H9 (cell line): ENCODE results near the gene MIER2. TPM values are rescaled to one million over a fixed set of nuclear protein-coding genes. Genes with fewer than 3 reads are reported as not detected.

Experiments
- DNase-seq: peaks from one replicate; pipeline ENCODE4 v3.0.0-alpha.2; 2017
- H2AFZ ChIP-seq: one replicate; pipeline ENCODE4 v1.6.1; 2013; ENCODE audit warnings: mild to moderate bottlenecking, low read length, control low read depth, moderate library complexity
- H2AK5ac ChIP-seq: 2 replicates; pipeline ENCODE4 v1.6.1; 2013; ENCODE audit warnings: low read length, control low read depth, mixed read lengths; ENCODE audit not compliant: insufficient read length
- H2BK120ac ChIP-seq: one replicate; pipeline ENCODE4 v1.6.1; 2013; ENCODE audit warnings: low read depth, mild to moderate bottlenecking, low read length, control low read depth, inconsistent platforms; ENCODE audit not compliant: poor library complexity, severe bottlenecking
- H2BK12ac ChIP-seq: 2 replicates; pipeline ENCODE4 v1.6.1; 2013; ENCODE audit warnings: low read length, control low read depth, mixed read lengths, low read depth; ENCODE audit not compliant: insufficient read length
- H2BK15ac ChIP-seq: 2 replicates; pipeline ENCODE4 v1.6.1; 2013; ENCODE audit warnings: low read depth, low read length, control low read depth
- H2BK20ac ChIP-seq: one replicate; pipeline ENCODE4 v1.6.1; 2013; ENCODE audit warnings: low read depth, mild to moderate bottlenecking, low read length, control low read depth, inconsistent platforms; ENCODE audit not compliant: poor library complexity, severe bottlenecking
- H2BK5ac ChIP-seq: 2 replicates; pipeline ENCODE4 v1.6.1; 2013; ENCODE audit warnings: low read length, control low read depth, mixed read lengths; ENCODE audit not compliant: insufficient read length
- H3K14ac ChIP-seq: 2 replicates; pipeline ENCODE4 v1.6.1; 2013; ENCODE audit warnings: low read length, control low read depth; ENCODE audit not compliant: insufficient read depth
- H3K18ac ChIP-seq: 2 replicates; pipeline ENCODE4 v1.6.1; 2013; ENCODE audit warnings: low read depth, mild to moderate bottlenecking, mixed read lengths, low read length, control low read depth; ENCODE audit not compliant: insufficient read length
- H3K23ac ChIP-seq: 2 replicates; pipeline ENCODE4 v1.6.1; 2013; ENCODE audit warnings: low read length, control low read depth, mixed read lengths, low read depth; ENCODE audit not compliant: insufficient read length
- H3K23me2 ChIP-seq: 2 replicates; pipeline ENCODE4 v1.6.1; 2013; ENCODE audit warnings: low read depth, mild to moderate bottlenecking, mixed read lengths, low read length, control low read depth; ENCODE audit not compliant: insufficient read length, poor library complexity, severe bottlenecking
- H3K27ac ChIP-seq: 2 replicates; pipeline ENCODE4 v1.5.1; 2013; ENCODE audit warnings: low read length, control low read depth, mixed read lengths, low read depth; ENCODE audit not compliant: insufficient read length
- H3K27me3 ChIP-seq: 2 replicates; pipeline ENCODE4 v1.6.1; 2013; ENCODE audit warnings: low read length, control low read depth, inconsistent platforms; ENCODE audit not compliant: insufficient read depth
- H3K4ac ChIP-seq: 2 replicates; pipeline ENCODE4 v1.6.1; 2013; ENCODE audit warnings: low read depth, mild to moderate bottlenecking, control low read depth, inconsistent platforms, low read length, moderate library complexity
- H3K4me1 ChIP-seq: 2 replicates; pipeline ENCODE4 v1.6.1; 2013; ENCODE audit warnings: low read length, control low read depth, inconsistent platforms; ENCODE audit not compliant: insufficient read depth
- H3K4me2 ChIP-seq: 2 replicates; pipeline ENCODE4 v1.6.1; 2013; ENCODE audit warnings: low read length, control low read depth, mixed read lengths; ENCODE audit not compliant: insufficient read length, insufficient read depth
- H3K56ac ChIP-seq: 2 replicates; pipeline ENCODE4 v1.6.1; 2013; ENCODE audit warnings: low read depth, mild to moderate bottlenecking, mixed read lengths, low read length, control low read depth; ENCODE audit not compliant: insufficient read length
- H3K79me1 ChIP-seq: 2 replicates; pipeline ENCODE4 v1.6.1; 2013; ENCODE audit warnings: low read depth, mild to moderate bottlenecking, moderate library complexity, low read length, control low read depth, inconsistent platforms; ENCODE audit not compliant: insufficient read depth, poor library complexity, severe bottlenecking
- H3K79me2 ChIP-seq: 2 replicates; pipeline ENCODE4 v1.6.1; 2013; ENCODE audit warnings: low read length, control low read depth, inconsistent platforms; ENCODE audit not compliant: insufficient read depth
- H3K9ac ChIP-seq: 2 replicates; pipeline ENCODE4 v1.6.1; 2013; ENCODE audit warnings: low read length, control low read depth, mixed read lengths; ENCODE audit not compliant: insufficient read length; ENCODE audit errors: extremely low read depth
- H3K9me3 ChIP-seq: one replicate; pipeline ENCODE4 v1.6.1; 2013; ENCODE audit warnings: low read depth, low read length, inconsistent platforms; ENCODE audit not compliant: control insufficient read depth
- H3T11ph ChIP-seq: one replicate; pipeline ENCODE4 v1.6.1; 2013; ENCODE audit warnings: mild to moderate bottlenecking, low read length, control low read depth, inconsistent platforms
- H4K20me1 ChIP-seq: one replicate; pipeline ENCODE4 v1.6.1; 2013; ENCODE audit not compliant: control insufficient read depth, insufficient read length, insufficient read depth
- H4K5ac ChIP-seq: 2 replicates; pipeline ENCODE4 v1.6.1; 2013; ENCODE audit warnings: low read depth, mild to moderate bottlenecking, mixed read lengths, low read length, control low read depth; ENCODE audit not compliant: insufficient read length
- H4K8ac ChIP-seq: replicated peaks from 2 replicates; pipeline ENCODE4 v1.6.1; 2013; ENCODE audit warnings: low read length, control low read depth, mixed read lengths, low read depth; ENCODE audit not compliant: insufficient read length
- H4K91ac ChIP-seq: 2 replicates; pipeline ENCODE4 v1.6.1; 2013; ENCODE audit warnings: low read depth, mild to moderate bottlenecking, moderate library complexity, mixed read lengths, low read length, control low read depth; ENCODE audit not compliant: insufficient read length
- H3K27ac Mint-ChIP-seq, 3 experiments: 2 replicates in 2 of 3; 3 replicates in 1 of 3; pipeline ENCODE4 v1.8.0; 2020 to 2021; ENCODE audit warnings: mixed read lengths in 3 of 3, mild to moderate bottlenecking in 1 of 3, moderate library complexity in 1 of 3
- H3K27me3 Mint-ChIP-seq: 2 replicates; pipeline ENCODE4 v1.8.0; 2021; ENCODE audit warnings: low read depth, mild to moderate bottlenecking, moderate library complexity, mixed read lengths
- H3K36me3 Mint-ChIP-seq, 3 experiments: 2 replicates in 2 of 3; 3 replicates in 1 of 3; pipeline ENCODE4 v1.8.0; 2020 to 2021; ENCODE audit warnings: low read depth in 3 of 3, mixed read lengths in 3 of 3; ENCODE audit not compliant: insufficient read depth in 1 of 3
- H3K4me1 Mint-ChIP-seq, 2 experiments: 2 replicates each; pipeline ENCODE4 v1.8.0; 2020; ENCODE audit warnings: mixed read lengths in 2 of 2
- H3K4me3 Mint-ChIP-seq, 2 experiments: 2 replicates in 1 of 2; 3 replicates in 1 of 2; pipeline ENCODE4 v1.8.0; 2020 to 2021; ENCODE audit warnings: mild to moderate bottlenecking in 2 of 2, mixed read lengths in 2 of 2, moderate library complexity in 1 of 2
- H3K9me3 Mint-ChIP-seq, 2 experiments: 2 replicates in 1 of 2; 3 replicates in 1 of 2; pipeline ENCODE4 v1.8.0; 2020; ENCODE audit warnings: mild to moderate bottlenecking in 2 of 2, mixed read lengths in 2 of 2, moderate library complexity in 1 of 2
- WGBS: extraction: QIAGEN DNeasy Blood & Tissue Kit; methylation state at CpG from one replicate; pipeline ENCODE4 v1.1.7; 2013; ENCODE audit warnings: missing lambda C conversion rate, low lambda C conversion rate, mixed read lengths; ENCODE audit not compliant: insufficient read length; ENCODE audit errors: extremely low coverage; 5-methylcytosine and 5-hydroxymethylcytosine counted together
- total RNA-seq: library from RNA; stranded (reverse); gene quantifications from 2 replicates; pipeline ENCODE4 v1.2.1, GENCODE V29; 2021
- TF ChIP-seq, protein P1 (sequence below): fragments of 200-600 bp; sonication (generic); conservative IDR thresholded peaks from 3 replicates; pipeline ENCODE4 v1.8.0; 2021; ENCODE audit warnings: antibody characterized with exemption, mild to moderate bottlenecking

The MIER2 gene
- total RNA-seq, 1 experiment from 2014 or later = 60.5 TPM

DNA sequence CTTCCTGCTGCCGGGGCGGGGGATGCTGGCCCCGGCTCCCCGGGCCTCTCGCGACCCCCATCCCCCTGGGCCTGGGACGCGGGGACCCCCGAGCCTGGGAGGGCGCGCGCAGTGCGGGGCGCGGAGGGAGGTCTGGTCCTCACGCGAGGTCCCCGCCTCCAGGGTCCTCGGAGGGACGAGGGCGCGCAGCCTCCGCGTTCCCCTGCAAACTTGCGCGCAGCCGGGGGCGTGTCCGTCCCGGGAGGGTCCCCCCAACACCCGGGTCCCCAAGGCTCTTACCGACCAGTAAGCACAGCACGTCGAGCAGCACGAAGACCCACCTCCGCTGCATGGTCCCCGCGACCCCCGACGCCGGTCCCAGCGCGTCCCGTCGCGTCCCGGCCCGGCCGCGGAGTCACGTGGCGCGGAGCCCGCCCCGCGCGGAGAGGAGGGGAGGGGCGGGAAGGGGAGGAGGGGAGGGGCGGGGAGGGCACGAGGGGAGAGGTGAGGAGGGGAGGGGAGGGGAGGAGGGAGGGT, 53.5 kb downstream of the MIER2 start, which contains the start of gene PLPP2:
Gene PLPP2, minus strand, starts transcription at position 398 of the 516 bp plus-strand sequence. Its CDS starts 67 bp downstream, at position 331.
- no peak within 1 kb of the TSS for H3K56ac ChIP-seq
- no peak within 1 kb of the TSS for H2AFZ ChIP-seq
- no peaks in the 10 kb centered on the region for H4K20me1 ChIP-seq
- DNase-seq = peak; percentile 56
- no peak within 1 kb of the TSS for H2BK20ac ChIP-seq
- H3K4me2 ChIP-seq = peak within 1 kb of the TSS; percentile 1
- peak within 1 kb of the TSS; percentile 85 for H2BK120ac ChIP-seq
- peak within 1 kb of the TSS; percentile 60 for H3K27ac ChIP-seq
- no peaks in the 10 kb centered on the region for H3K79me1 ChIP-seq
- H3K4ac ChIP-seq = peak within 1 kb of the TSS; percentile 93; the same call in 1 of the 2 replicates
- no peaks in the 10 kb centered on the region; the same call in 1 of the 2 replicates for H3K27me3 ChIP-seq
- H3K18ac ChIP-seq = peak within 1 kb of the TSS; percentile 95
- peaks cover 6% of the 10 kb centered on the region for H3K4me1 ChIP-seq
- H3K23ac ChIP-seq = no peak within 1 kb of the TSS
- H3K4me1 Mint-ChIP-seq = peaks cover 44 to 47% of the 10 kb centered on the region in 2 experiments
- H3K23me2 ChIP-seq = peaks cover 9% of the 10 kb centered on the region
- peaks cover 28% of the 10 kb centered on the region for H3K27me3 Mint-ChIP-seq
- H2BK15ac ChIP-seq = no peak within 1 kb of the TSS
- H4K5ac ChIP-seq = no peak within 1 kb of the TSS
- WGBS = no CpG with 5 or more reads among the region's 60 CpGs
- no peak within 1 kb of the TSS for H3T11ph ChIP-seq
- H2BK12ac ChIP-seq = peak within 1 kb of the TSS; percentile 79
- H3K9me3 ChIP-seq = no peaks in the 10 kb centered on the region
- peaks cover 17 to 27% (median 19%) of the 10 kb centered on the region in 3 experiments for H3K36me3 Mint-ChIP-seq
- H3K4me3 Mint-ChIP-seq = peak within 1 kb of the TSS; percentile 78 to 80
- H2BK5ac ChIP-seq = no peak within 1 kb of the TSS
- peak within 1 kb of the TSS; percentile 11 for H3K9ac ChIP-seq
- peak within 1 kb of the TSS; percentile 90 for H4K91ac ChIP-seq
- H4K8ac ChIP-seq = no peak within 1 kb of the TSS
- peak within 1 kb of the TSS; percentile 80 for H3K14ac ChIP-seq
- TF ChIP-seq, protein P1, sequence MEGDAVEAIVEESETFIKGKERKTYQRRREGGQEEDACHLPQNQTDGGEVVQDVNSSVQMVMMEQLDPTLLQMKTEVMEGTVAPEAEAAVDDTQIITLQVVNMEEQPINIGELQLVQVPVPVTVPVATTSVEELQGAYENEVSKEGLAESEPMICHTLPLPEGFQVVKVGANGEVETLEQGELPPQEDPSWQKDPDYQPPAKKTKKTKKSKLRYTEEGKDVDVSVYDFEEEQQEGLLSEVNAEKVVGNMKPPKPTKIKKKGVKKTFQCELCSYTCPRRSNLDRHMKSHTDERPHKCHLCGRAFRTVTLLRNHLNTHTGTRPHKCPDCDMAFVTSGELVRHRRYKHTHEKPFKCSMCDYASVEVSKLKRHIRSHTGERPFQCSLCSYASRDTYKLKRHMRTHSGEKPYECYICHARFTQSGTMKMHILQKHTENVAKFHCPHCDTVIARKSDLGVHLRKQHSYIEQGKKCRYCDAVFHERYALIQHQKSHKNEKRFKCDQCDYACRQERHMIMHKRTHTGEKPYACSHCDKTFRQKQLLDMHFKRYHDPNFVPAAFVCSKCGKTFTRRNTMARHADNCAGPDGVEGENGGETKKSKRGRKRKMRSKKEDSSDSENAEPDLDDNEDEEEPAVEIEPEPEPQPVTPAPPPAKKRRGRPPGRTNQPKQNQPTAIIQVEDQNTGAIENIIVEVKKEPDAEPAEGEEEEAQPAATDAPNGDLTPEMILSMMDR = no peak
- H3K9me3 Mint-ChIP-seq = peaks cover 6% of the 10 kb centered on the region in 2 experiments; a peak in 3 of 5 replicates
- no peaks in the 10 kb centered on the region; the same call in 1 of the 2 replicates for H3K79me2 ChIP-seq
- peak within 1 kb of the TSS; percentile 99 to 100 (median 99) for H3K27ac Mint-ChIP-seq
- no peak within 1 kb of the TSS for H2AK5ac ChIP-seq
